Measurements from ENCODE around the gene NXPE3. TPM values are rescaled to one million over a fixed set of nuclear protein-coding genes. Genes with fewer than 3 reads are reported as not detected.
A peak's percentile ranks its signal among the peaks of the same experiment; 100 is the strongest.

Gene NXPE3
- total and polyA plus RNA-seq, 9 of the 15 experiments (the other 6 are each of a cell fraction or from before 2014, with no cell fraction given): 0.25 to 2.5 (median 0.95) TPM

DNA sequence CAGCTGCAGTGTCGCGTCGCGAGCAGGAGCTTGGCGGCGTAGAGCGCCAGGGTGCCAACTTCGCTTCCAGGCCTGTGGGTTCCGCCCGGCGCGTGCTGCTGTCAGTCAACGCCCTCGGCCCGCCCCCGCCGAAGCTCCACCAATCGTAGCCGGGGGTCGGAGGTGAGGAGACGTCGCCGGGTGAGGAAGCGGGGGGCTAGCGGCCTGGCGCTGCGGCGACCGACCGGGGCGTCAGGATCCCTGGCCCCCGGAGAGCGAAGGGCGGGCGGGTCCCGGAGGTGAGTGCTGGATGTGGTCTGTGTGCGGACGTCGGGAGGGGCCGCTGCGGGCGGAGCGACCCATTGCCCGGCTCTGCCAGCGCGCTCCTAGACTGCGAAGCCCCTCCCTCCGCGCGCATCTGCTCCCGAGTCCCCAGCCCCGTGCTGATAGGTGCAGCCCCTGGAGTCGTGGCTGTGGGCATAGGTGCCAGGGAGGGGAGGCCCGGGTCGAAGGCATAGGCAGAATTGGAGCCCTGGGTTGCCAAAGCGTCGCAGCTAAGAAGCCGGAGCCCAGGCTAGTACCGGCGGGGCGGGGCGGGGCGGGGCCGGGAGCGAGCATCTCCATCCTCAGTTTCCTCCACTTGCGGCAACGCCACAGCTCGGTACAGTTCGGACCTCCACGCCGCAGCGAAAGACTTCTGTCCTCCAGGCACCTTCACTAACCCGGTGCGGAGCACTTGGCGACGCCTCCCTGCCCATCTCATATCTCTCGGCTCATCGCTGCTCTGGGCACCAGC is at the start of gene NXPE3 (continued):
- no peak for TF ChIP-seq ZNF75A (CRISPR knock-in tag; IDR thresholded peaks at IDR 0.05)
- TF ChIP-seq FIP1L1 (IDR thresholded peaks at IDR 0.05; ENCODE audit: low read depth, low read length, poor library complexity, severe bottlenecking): no peak
- no peak for TF ChIP-seq ZBTB40 (IDR thresholded peaks at IDR 0.05)
- TF ChIP-seq ZBTB40 (CRISPR knock-in tag; IDR thresholded peaks at IDR 0.05): no peak
- no peak for TF ChIP-seq ZNF644 (tag; IDR thresholded peaks at IDR 0.05; ENCODE audit: low read depth)
- TF ChIP-seq ZFX (CRISPR knock-in tag; IDR thresholded peaks at IDR 0.05): 0 out of 2 replicates have a peak, but pooled peaks have one; percentile 8
- TF ChIP-seq SETDB1 (IDR thresholded peaks at IDR 0.05; ENCODE audit: low read length): no peak
- TF ChIP-seq ZNF232 (CRISPR knock-in tag; IDR thresholded peaks at IDR 0.05): no peak
- no peak for TF ChIP-seq SRSF3 (IDR thresholded peaks at IDR 0.05; ENCODE audit: insufficient read depth, low read length)
- TF ChIP-seq FOXP1 (CRISPR knock-in tag; IDR thresholded peaks at IDR 0.05): peak; percentile 27; the same call in 1 of the 2 replicates
- TF ChIP-seq ZNF717 (CRISPR knock-in tag; IDR thresholded peaks at IDR 0.05): no peak
- TF ChIP-seq DDX20 (tag; IDR thresholded peaks at IDR 0.05; ENCODE audit: low read depth): no peak
- TF ChIP-seq IFI16 (CRISPR knock-in tag; IDR thresholded peaks at IDR 0.05): no peak
- TF ChIP-seq, protein P1, sequence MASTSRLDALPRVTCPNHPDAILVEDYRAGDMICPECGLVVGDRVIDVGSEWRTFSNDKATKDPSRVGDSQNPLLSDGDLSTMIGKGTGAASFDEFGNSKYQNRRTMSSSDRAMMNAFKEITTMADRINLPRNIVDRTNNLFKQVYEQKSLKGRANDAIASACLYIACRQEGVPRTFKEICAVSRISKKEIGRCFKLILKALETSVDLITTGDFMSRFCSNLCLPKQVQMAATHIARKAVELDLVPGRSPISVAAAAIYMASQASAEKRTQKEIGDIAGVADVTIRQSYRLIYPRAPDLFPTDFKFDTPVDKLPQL (IDR thresholded peaks at IDR 0.05; ENCODE audit: extremely low read depth, insufficient read length): no peak
- TF ChIP-seq NR2C1 (IDR thresholded peaks at IDR 0.05): peak; percentile 88
- TF ChIP-seq NR2C1 (tag; IDR thresholded peaks at IDR 0.05): peak; percentile 91
- TF ChIP-seq ZC3H8 (IDR thresholded peaks at IDR 0.05): no peak
- TF ChIP-seq PCBP2 (IDR thresholded peaks at IDR 0.05; ENCODE audit: low read depth, low read length, poor library complexity, severe bottlenecking): no peak
- TF ChIP-seq EHMT2 (IDR thresholded peaks at IDR 0.05): no peak

All from K562 (cell line).